ENCODE results near the gene RPS6KA2. TPM values are rescaled to one million over a fixed set of nuclear protein-coding genes. Genes with fewer than 3 reads are reported as not detected.

RPS6KA2 gene
- total and polyA plus RNA-seq, 2 experiments from 2014 or later = 12.5 to 25.3 TPM

GRCh38 chr6:166516251-166516884 is 110.7 kb downstream of the RPS6KA2 start:
- H3K9me2 ChIP-seq (ENCODE audit: insufficient read depth) = 0 out of 2 replicates have a peak, but pooled peaks cover 3% of the 10 kb centered on the region
- H3K4me1 ChIP-seq (ENCODE audit: insufficient read depth) = no peaks in the 10 kb centered on the region
- no peaks in the 10 kb centered on the region for H3F3A ChIP-seq (replicated peaks; ENCODE audit: low read depth)
- no peaks in the 10 kb centered on the region; the same call in 1 of the 2 replicates for H3K79me2 ChIP-seq (replicated peaks; ENCODE audit: insufficient read depth)
- H3K36me3 ChIP-seq (ENCODE audit: insufficient read depth) = peaks cover 5% of the 10 kb centered on the region; the same call in 1 of the 2 replicates
- H3K27me3 ChIP-seq (ENCODE audit: insufficient read depth) = no peaks in the 10 kb centered on the region
- H3K27ac ChIP-seq (ENCODE audit: low read depth) = no peak overlapping the region
- no peak for ATAC-seq
- Mint-ChIP-seq H3K9me3 (peaks cover 29% of the 10 kb centered on the region), H3K36me3 (ENCODE audit: low read depth) (peaks cover 68% of the 10 kb centered on the region), H3K4me3 (no peak overlapping the region), H3K27me3 (ENCODE audit: insufficient read depth, low read depth, poor library complexity) (peaks cover 11% of the 10 kb centered on the region), H3K4me1 (peaks cover 16% of the 10 kb centered on the region), H3K27ac (no peak overlapping the region)
- no peak overlapping the region for H3K4me3 ChIP-seq
- no peaks in the 10 kb centered on the region; the same call in 1 of the 2 replicates for H4K20me1 ChIP-seq (replicated peaks; ENCODE audit: insufficient read depth)
- no peak overlapping the region for H2AFZ ChIP-seq
- no peak for DNase-seq (ENCODE audit: low spot score)
- H3K4me2 ChIP-seq = no peak overlapping the region
- TF ChIP-seq REST (IDR thresholded peaks at IDR 0.05; ENCODE audit: unreplicated experiment) (no peak), ZNF462 (CRISPR knock-in tag; IDR thresholded peaks at IDR 0.05) (no peak), CREB1 (CRISPR knock-in tag; IDR thresholded peaks at IDR 0.05; ENCODE audit: low read depth) (no peak), STAT1 (IDR thresholded peaks at IDR 0.05; ENCODE audit: unreplicated experiment) (no peak), ZNF331 (CRISPR knock-in tag; IDR thresholded peaks at IDR 0.05; ENCODE audit: low read depth) (no peak), EZH2 (IDR thresholded peaks at IDR 0.05; ENCODE audit: low read depth, unreplicated experiment) (no peak), NANOG (IDR thresholded peaks at IDR 0.05; ENCODE audit: borderline replicate concordance) (no peak), CTCF (conservative IDR thresholded peaks at IDR 0.05; ENCODE audit: low read depth in 2 of 2) (no peak), EZH2phosphoT487 (IDR thresholded peaks at IDR 0.05; ENCODE audit: unreplicated experiment) (no peak), JUNB (IDR thresholded peaks at IDR 0.05; ENCODE audit: unreplicated experiment) (no peak)
